OCI-LY3 (cell line): ENCODE data around the gene ARFIP1.

Experiments used
- H2AFZ ChIP-seq: fragments of 200-600, 300-600 bp; shearing (Covaris generic); 2 replicates; pipeline ENCODE4 v1.6.0; 2014; ENCODE audit warnings: antibody characterized with exemption, low read depth, low read length
- H3K27ac ChIP-seq: fragments of 200-600, 300-600 bp; sonication (generic); 2 replicates; pipeline ENCODE4 v1.5.1; 2014; ENCODE audit warnings: mild to moderate bottlenecking, low read length, moderate library complexity, mixed read lengths
- H3K27me3 ChIP-seq: fragments of 200-600, 300-600 bp; sonication (generic); 2 replicates; pipeline ENCODE4 v1.6.1; 2014; ENCODE audit warnings: low read depth, low read length, mixed read lengths
- H3K36me3 ChIP-seq: fragments of 200-600, 300-600 bp; sonication (generic); replicated peaks from 2 replicates; pipeline ENCODE3; 2014; ENCODE audit warnings: low read depth, low read length, mixed read lengths
- H3K4me1 ChIP-seq: fragments of 300-600, 200-600 bp; sonication (generic); 2 replicates; pipeline ENCODE4 v1.6.1; 2014; ENCODE audit warnings: low read length, mixed read lengths
- H3K4me2 ChIP-seq: fragments of 200-600, 300-600 bp; sonication (generic); 2 replicates; pipeline ENCODE4 v1.6.1; 2014; ENCODE audit warnings: low read length, mixed read lengths
- H3K4me3 ChIP-seq: fragments of 300-600, 200-600 bp; sonication (generic); 2 replicates; pipeline ENCODE4 v1.5.1; 2014; ENCODE audit warnings: antibody characterized with exemption, mild to moderate bottlenecking, low read length, moderate library complexity
- H3K79me2 ChIP-seq: fragments of 300-600, 200-600 bp; shearing (Covaris generic); 2 replicates; pipeline ENCODE4 v1.6.1; 2014; ENCODE audit warnings: mild to moderate bottlenecking, low read length, mixed read lengths
- H3K9ac ChIP-seq: fragments of 300-600, 200-600 bp; shearing (Covaris generic); 2 replicates; pipeline ENCODE4 v1.6.0; 2014; ENCODE audit warnings: mild to moderate bottlenecking, low read length, moderate library complexity
- H3K9me3 ChIP-seq: fragments of 200-600, 300-600 bp; shearing (Covaris generic); 2 replicates; pipeline ENCODE4 v1.6.1; 2014; ENCODE audit warnings: low read length, mixed read lengths; ENCODE audit not compliant: insufficient read depth
- H4K20me1 ChIP-seq: fragments of 200-600, 300-600 bp; sonication (generic); 2 replicates; pipeline ENCODE4 v1.6.1; 2016; ENCODE audit warnings: low read length, mixed read lengths; ENCODE audit not compliant: insufficient read depth
- EZH2phosphoT487 ChIP-seq: fragments of 200-600 bp; shearing (Covaris generic); IDR thresholded peaks from 2 replicates; pipeline ENCODE4 v1.6.1; 2018; ENCODE audit warnings: antibody characterized with exemption, mixed run types, low read depth
- TF ChIP-seq, protein P1 (sequence below): fragments of 200-600, 300-600 bp; sonication (generic); IDR thresholded peaks from 2 replicates; pipeline ENCODE4 v1.5.1; 2014; ENCODE audit warnings: antibody characterized with exemption, low read length, low read depth

ARFIP1 gene

DNA sequence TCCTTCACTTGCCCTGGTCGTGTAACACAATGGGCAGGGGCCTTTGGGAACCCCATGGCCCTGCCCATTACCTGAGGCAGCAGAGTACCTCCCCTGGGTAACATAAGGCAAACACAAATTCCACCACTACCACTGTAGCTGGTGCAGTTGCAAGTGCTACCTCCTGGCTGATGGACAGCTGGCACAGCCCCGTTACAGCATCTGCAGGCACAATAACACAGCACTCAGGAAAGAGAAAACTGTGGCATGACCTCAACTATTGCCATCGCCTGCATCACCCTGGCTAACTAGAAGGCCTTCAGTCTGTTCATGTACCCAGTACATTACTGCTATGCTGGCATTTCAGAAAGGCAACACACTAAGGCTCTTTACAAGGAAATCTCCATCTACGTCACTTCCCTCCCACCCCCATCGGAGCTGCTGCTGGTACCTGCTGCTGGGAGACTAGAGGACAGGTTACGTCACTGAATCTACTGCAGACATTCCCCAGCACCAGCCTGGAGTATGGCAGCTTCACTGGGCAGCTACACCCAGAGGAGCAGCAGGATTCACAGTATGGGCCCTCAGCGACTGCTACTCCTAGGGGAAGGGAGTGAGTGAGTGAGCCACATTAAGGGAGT lies 39.4 kb downstream of the ARFIP1 start:
- Histone ChIP-seq H4K20me1 (no peaks in the 10 kb centered on the region), H3K4me1 (no peaks in the 10 kb centered on the region), H3K4me3 (no peak overlapping the region), H3K27me3 (no peaks in the 10 kb centered on the region), H3K36me3 (peaks cover 5% of the 10 kb centered on the region), H3K9me3 (no peaks in the 10 kb centered on the region), H3K9ac (no peak overlapping the region), H3K79me2 (no peaks in the 10 kb centered on the region), H3K4me2 (no peak overlapping the region), H2AFZ (no peak overlapping the region), H3K27ac (no peak overlapping the region)
- TF ChIP-seq, protein P1, sequence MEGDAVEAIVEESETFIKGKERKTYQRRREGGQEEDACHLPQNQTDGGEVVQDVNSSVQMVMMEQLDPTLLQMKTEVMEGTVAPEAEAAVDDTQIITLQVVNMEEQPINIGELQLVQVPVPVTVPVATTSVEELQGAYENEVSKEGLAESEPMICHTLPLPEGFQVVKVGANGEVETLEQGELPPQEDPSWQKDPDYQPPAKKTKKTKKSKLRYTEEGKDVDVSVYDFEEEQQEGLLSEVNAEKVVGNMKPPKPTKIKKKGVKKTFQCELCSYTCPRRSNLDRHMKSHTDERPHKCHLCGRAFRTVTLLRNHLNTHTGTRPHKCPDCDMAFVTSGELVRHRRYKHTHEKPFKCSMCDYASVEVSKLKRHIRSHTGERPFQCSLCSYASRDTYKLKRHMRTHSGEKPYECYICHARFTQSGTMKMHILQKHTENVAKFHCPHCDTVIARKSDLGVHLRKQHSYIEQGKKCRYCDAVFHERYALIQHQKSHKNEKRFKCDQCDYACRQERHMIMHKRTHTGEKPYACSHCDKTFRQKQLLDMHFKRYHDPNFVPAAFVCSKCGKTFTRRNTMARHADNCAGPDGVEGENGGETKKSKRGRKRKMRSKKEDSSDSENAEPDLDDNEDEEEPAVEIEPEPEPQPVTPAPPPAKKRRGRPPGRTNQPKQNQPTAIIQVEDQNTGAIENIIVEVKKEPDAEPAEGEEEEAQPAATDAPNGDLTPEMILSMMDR: no peak
- no peak for TF ChIP-seq EZH2phosphoT487

DNA sequence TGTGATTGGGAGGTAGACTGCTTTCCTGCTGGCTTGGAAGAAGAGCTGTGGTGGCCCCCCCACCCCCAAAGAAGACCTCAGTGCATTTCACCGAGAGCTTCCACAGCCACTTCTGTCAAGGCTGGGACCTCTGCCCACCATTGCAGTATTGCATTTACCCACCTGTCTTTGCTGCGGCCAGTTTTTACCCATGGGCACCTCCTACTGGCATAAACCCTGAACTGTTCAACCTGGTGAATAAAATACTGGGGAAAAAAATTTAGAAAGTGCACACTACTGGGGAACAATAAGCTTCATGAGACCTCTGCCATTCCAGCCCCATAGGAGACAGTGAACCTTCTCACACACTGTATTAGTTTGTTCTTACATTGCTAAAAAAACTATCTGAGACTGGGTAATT lies 40.3 kb downstream of the ARFIP1 start:
- no peak overlapping the region for H3K27ac ChIP-seq
- no peaks in the 10 kb centered on the region for H3K9me3 ChIP-seq

DNA sequence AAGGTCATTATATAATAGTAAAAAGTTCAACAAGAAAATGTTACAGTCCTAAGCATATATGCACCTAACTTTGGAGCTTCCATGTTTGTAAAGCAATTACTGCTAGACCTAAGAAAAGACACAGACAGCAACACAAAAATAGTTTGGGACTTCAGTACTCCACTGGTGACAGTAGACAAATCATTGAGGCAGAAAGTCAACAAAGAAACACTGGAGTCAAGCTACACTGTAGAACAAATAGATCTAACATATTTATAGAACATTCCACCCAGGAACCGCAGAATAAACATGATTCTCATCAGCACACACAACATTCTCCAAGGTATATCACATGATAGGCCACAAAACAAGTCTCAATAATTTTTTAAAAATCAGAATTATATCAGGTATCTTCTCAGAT lies 42.6 kb downstream of the ARFIP1 start:
- no peaks in the 10 kb centered on the region for H3K27me3 ChIP-seq
- H3K79me2 ChIP-seq: no peaks in the 10 kb centered on the region
- no peaks in the 10 kb centered on the region for H3K4me1 ChIP-seq
- H4K20me1 ChIP-seq: no peaks in the 10 kb centered on the region
- no peak overlapping the region for H2AFZ ChIP-seq
- no peak for TF ChIP-seq EZH2phosphoT487
- TF ChIP-seq, protein P1: no peak
- no peaks in the 10 kb centered on the region for H3K9me3 ChIP-seq
- H3K4me3 ChIP-seq: no peak overlapping the region
- H3K27ac ChIP-seq: no peak overlapping the region
- no peaks in the 10 kb centered on the region for H3K36me3 ChIP-seq
- H3K9ac ChIP-seq: no peak overlapping the region
- no peak overlapping the region for H3K4me2 ChIP-seq

More for the DNA sequence above, 40.3 kb downstream of the ARFIP1 start:
- H3K4me3 ChIP-seq: no peak overlapping the region
- H3K4me2 ChIP-seq: no peak overlapping the region
- H3K4me1 ChIP-seq: no peaks in the 10 kb centered on the region
- no peak overlapping the region for H2AFZ ChIP-seq
- TF ChIP-seq EZH2phosphoT487: no peak
- TF ChIP-seq, protein P1: no peak
- H4K20me1 ChIP-seq: no peaks in the 10 kb centered on the region
- no peaks in the 10 kb centered on the region for H3K27me3 ChIP-seq
- H3K9ac ChIP-seq: no peak overlapping the region
- no peaks in the 10 kb centered on the region for H3K79me2 ChIP-seq
- H3K36me3 ChIP-seq: peaks cover 4% of the 10 kb centered on the region

DNA sequence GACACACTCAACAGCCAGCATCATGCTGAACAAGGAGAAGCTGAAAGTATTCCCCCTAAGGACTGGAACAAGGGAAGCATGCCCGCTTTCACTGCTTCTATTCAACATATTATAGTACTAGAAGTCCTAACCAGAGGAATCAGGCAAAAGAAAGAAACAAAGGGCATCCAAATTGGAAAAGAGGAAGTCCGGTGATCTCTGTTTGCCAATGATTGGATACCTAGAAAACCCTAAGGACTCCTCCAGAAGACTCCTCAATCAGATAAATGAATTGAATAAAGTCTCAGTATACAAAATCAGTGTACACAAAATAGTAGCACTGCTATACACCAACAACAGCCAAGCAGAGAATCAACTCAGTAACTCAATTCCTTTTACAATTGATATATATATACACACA lies 44.8 kb downstream of the ARFIP1 start:
- TF ChIP-seq EZH2phosphoT487: no peak
- TF ChIP-seq, protein P1: no peak
- H3K79me2 ChIP-seq: no peaks in the 10 kb centered on the region

More for the DNA sequence above, 44.8 kb downstream of the ARFIP1 start:
- Histone ChIP-seq H3K4me3 (no peak overlapping the region), H2AFZ (no peak overlapping the region), H4K20me1 (no peaks in the 10 kb centered on the region), H3K9me3 (no peaks in the 10 kb centered on the region), H3K27ac (no peak overlapping the region), H3K36me3 (no peaks in the 10 kb centered on the region), H3K27me3 (no peaks in the 10 kb centered on the region), H3K4me1 (no peaks in the 10 kb centered on the region), H3K4me2 (no peak overlapping the region), H3K9ac (no peak overlapping the region)
